BJ (cell line): ENCODE measurements around the gene ATXN10. TPM values are rescaled to one million over a fixed set of nuclear protein-coding genes. Genes with fewer than 3 reads are reported as not detected.

Experiments used
- CTCF ChIA-PET: fragments of 350-600 bp; formaldehyde crosslinking; extraction: SDS; loops from one replicate; lab custom pipeline; 2021; ENCODE audit warnings: antibody characterized with exemption, inconsistent platforms; lab: Yijun Ruan, JAX
- POLR2A ChIA-PET: fragments of 300-600 bp; sonication (Branson Sonifier 250); formaldehyde crosslinking; extraction: SDS; loops from one replicate; lab custom pipeline; 2021; ENCODE audit warnings: antibody characterized with exemption; lab: Charles Lee
- DNase-seq: peaks from one replicate; pipeline ENCODE4 v3.0.0-alpha.2; 2011; ENCODE audit warnings: low read depth
- H3K27me3 ChIP-seq: 2 replicates; pipeline ENCODE4 v1.6.0; 2011; ENCODE audit warnings: low read length; ENCODE audit not compliant: control insufficient read depth, insufficient read depth
- H3K36me3 ChIP-seq: 2 replicates; pipeline ENCODE4 v1.5.1; 2011; ENCODE audit warnings: low read length; ENCODE audit not compliant: control insufficient read depth, insufficient read depth
- H3K4me3 ChIP-seq: 2 replicates; pipeline ENCODE4 v1.5.1; 2011; ENCODE audit warnings: low read depth, mild to moderate bottlenecking, control low read depth, low read length
- CTCF ChIP-seq: IDR thresholded peaks from 2 replicates; pipeline ENCODE4 v1.5.1; 2011; ENCODE audit warnings: low read depth, mild to moderate bottlenecking, control low read depth, inconsistent platforms, low read length, moderate library complexity; ENCODE audit not compliant: insufficient read depth
- polyA plus RNA-seq: library from polyadenylated mRNA; depleted of rRNA; stranded (reverse); fragments of >200 nt; gene quantifications from 2 replicates; pipeline ENCODE4 v1.2.3, GENCODE V29; 2011

Gene ATXN10
- polyA plus RNA-seq, 1 experiment: 328 TPM

- POLR2A ChIA-PET: no interaction called here
- TF ChIP-seq CTCF: no peak
- H3K4me3 ChIP-seq: no peak overlapping the region
- DNase-seq: no peak
- H3K27me3 ChIP-seq: no peaks in the 10 kb centered on the region
- no peaks in the 10 kb centered on the region; the same call in 1 of the 2 replicates for H3K36me3 ChIP-seq
- CTCF ChIA-PET: interaction anchor here (0.8 to 1.9 kb wide), 2 partner anchors 15 to 39 kb away, joined by 3 to 4 read pairs; no protein-coding TSS in a partner anchor
Observed at GRCh38 chr22:45770506-45770905, 98.9 kb downstream of the ATXN10 start.

- ChIA-PET POLR2A (no interaction called here), CTCF (no interaction called here)
- DNase-seq: no peak
- H3K4me3 ChIP-seq: no peak overlapping the region
- no peak for TF ChIP-seq CTCF
- no peaks in the 10 kb centered on the region; the same call in 1 of the 2 replicates for H3K36me3 ChIP-seq
- no peaks in the 10 kb centered on the region for H3K27me3 ChIP-seq
Observed at GRCh38 chr22:45771057-45771456, 99.4 kb downstream of the ATXN10 start.

- no peaks in the 10 kb centered on the region for H3K27me3 ChIP-seq
- no peak overlapping the region for H3K4me3 ChIP-seq
- DNase-seq: no peak
- no peaks in the 10 kb centered on the region; the same call in 1 of the 2 replicates for H3K36me3 ChIP-seq
- CTCF ChIA-PET: no interaction called here
- POLR2A ChIA-PET: no interaction called here
- no peak for TF ChIP-seq CTCF
Observed at GRCh38 chr22:45771711-45772110, 100.1 kb downstream of the ATXN10 start.

GRCh38 chr22:45772743-45773142 lies 101.1 kb downstream of the ATXN10 start:
- Histone ChIP-seq H3K27me3 (no peaks in the 10 kb centered on the region), H3K4me3 (no peak overlapping the region), H3K36me3 (no peaks in the 10 kb centered on the region; the same call in 1 of the 2 replicates)
- ChIA-PET CTCF (no interaction called here), POLR2A (no interaction called here)
- DNase-seq: no peak
- TF ChIP-seq CTCF: no peak

GRCh38 chr22:45774001-45774670 lies 102.5 kb downstream of the ATXN10 start:
- ChIA-PET CTCF (no interaction called here), POLR2A (no interaction called here)
- Histone ChIP-seq H3K36me3 (no peaks in the 10 kb centered on the region; the same call in 1 of the 2 replicates), H3K27me3 (no peaks in the 10 kb centered on the region), H3K4me3 (no peak overlapping the region)
- no peak for TF ChIP-seq CTCF
- DNase-seq: no peak
